Esophagus squamous epithelium (tissue), 4 donors: Measurements from ENCODE around the gene ZHX3.

ENCODE experiments used
- CTCF ChIP-seq, 6 experiments: fragments of 450-650 bp in 4 of 6; fragments of 200-600 bp in 2 of 6; sonication (generic) in 2 of 6; IDR thresholded peaks; one replicate each; pipeline ENCODE4 v1.5.1; 2016 to 2019; ENCODE audit warnings: antibody characterized with exemption in 6 of 6, mild to moderate bottlenecking in 4 of 6, moderate library complexity in 4 of 6
- POLR2A ChIP-seq, 4 donors: fragments of 450-650 bp; IDR thresholded peaks; one replicate each; pipeline ENCODE4 v1.6.1; 2017; ENCODE audit warnings: antibody characterized with exemption in 4 of 4, mild to moderate bottlenecking in 4 of 4, moderate library complexity in 3 of 4

GRCh38 chr20:41363601-41364000 lies 46.1 kb upstream of the ZHX3 start:
- TF ChIP-seq CTCF (IDR thresholded peaks at IDR 0.05): no peak
- no peak for TF ChIP-seq POLR2A (IDR thresholded peaks at IDR 0.05)
